Dermis blood vessel endothelial cell (primary cell): Measurements from ENCODE around the gene LSM2. TPM values are rescaled to one million over a fixed set of nuclear protein-coding genes. Genes with fewer than 3 reads are reported as not detected.

Experiments used
- DNase-seq: peaks from one replicate; pipeline ENCODE4 v3.0.0; 2010
- total RNA-seq: library from RNA; depleted of rRNA; stranded (reverse); fragments of >200 nt; gene quantifications from 2 replicates; pipeline ENCODE4 v1.2.3, GENCODE V29; 2014

The LSM2 gene
- total RNA-seq, 1 donor from 2014 or later, result 36.9 TPM

GRCh38 chr6:31776485-31776988 is 30.2 kb downstream of the LSM2 start:
- DNase-seq, result no peak

- DNase-seq, result no peak
Measured at GRCh38 chr6:31775633-31776484, 30.9 kb downstream of the LSM2 start.

- DNase-seq, result no peak
Measured at GRCh38 chr6:31775184-31775583, 31.6 kb downstream of the LSM2 start.

- no peak for DNase-seq
Measured at GRCh38 chr6:31771992-31772358, 34.8 kb downstream of the LSM2 start.

- DNase-seq, result no peak
Measured at GRCh38 chr6:31770860-31771259, 35.9 kb downstream of the LSM2 start.

GRCh38 chr6:31769684-31770371 is 36.9 kb downstream of the LSM2 start:
- DNase-seq, result peak; percentile 84

- peak; percentile 41 for DNase-seq
Measured at GRCh38 chr6:31768363-31769257, 38.2 kb downstream of the LSM2 start.

- no peak for DNase-seq
Measured at GRCh38 chr6:31767096-31767645, 39.6 kb downstream of the LSM2 start.

- DNase-seq, result peak; percentile 54
Measured at GRCh38 chr6:31765910-31766794, 40.6 kb downstream of the LSM2 start.

- no peak for DNase-seq
Measured at GRCh38 chr6:31765559-31765909, 41.2 kb downstream of the LSM2 start.

GRCh38 chr6:31764198-31764597 is 42.6 kb downstream of the LSM2 start:
- DNase-seq, result no peak

GRCh38 chr6:31763619-31763940 is 43.2 kb downstream of the LSM2 start:
- peak; percentile 86 for DNase-seq

GRCh38 chr6:31762878-31763618 is 43.7 kb downstream of the LSM2 start:
- no peak for DNase-seq

GRCh38 chr6:31762356-31762755 is 44.4 kb downstream of the LSM2 start, which contains the start of gene SAPCD1:
SAPCD1 (plus strand) TSS chr6:31762656; CDS start chr6:31763055, 399 bp downstream.
- DNase-seq, result no peak

GRCh38 chr6:31761343-31761742 is 45.4 kb downstream of the LSM2 start:
- no peak for DNase-seq

- DNase-seq, result no peak
Measured at GRCh38 chr6:31760790-31761189, 46.0 kb downstream of the LSM2 start.

- DNase-seq, result no peak
Measured at GRCh38 chr6:31758281-31758680, 48.5 kb downstream of the LSM2 start.

- DNase-seq, result no peak
Measured at GRCh38 chr6:31752739-31753319, 53.9 kb downstream of the LSM2 start.

- DNase-seq, result no peak
Measured at GRCh38 chr6:31750411-31751022, 56.2 kb downstream of the LSM2 start.
